ENCODE results near the gene KCNH8. TPM values are rescaled to one million over a fixed set of nuclear protein-coding genes. Genes with fewer than 3 reads are reported as not detected.

Gene KCNH8
- polyA plus RNA-seq, 1 donor from 2014 or later, result 28.9 TPM

DNA sequence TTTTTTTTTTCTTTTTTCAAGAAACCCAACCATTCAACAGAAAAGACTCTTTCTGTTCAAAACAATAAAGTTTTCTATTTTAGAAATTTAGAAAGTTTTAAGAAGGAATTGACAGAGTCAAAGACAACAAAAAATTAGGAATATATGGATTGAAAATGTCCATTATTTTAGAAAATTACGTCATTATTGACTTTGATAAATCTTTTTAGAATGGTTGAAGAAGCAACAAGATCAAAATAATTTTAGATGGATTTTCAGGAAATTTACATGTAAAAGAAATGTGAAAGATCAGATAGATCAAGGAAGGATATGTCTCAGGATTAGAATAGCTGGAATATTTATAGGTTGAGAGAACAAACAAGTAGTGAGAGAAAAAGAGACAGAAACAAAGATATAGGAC, 8.4 kb upstream of the KCNH8 start:
- H3K79me2 ChIP-seq (replicated peaks; ENCODE audit: insufficient read depth, low read length), result no peaks in the 10 kb centered on the region
- H4K20me1 ChIP-seq (ENCODE audit: insufficient read depth), result no peaks in the 10 kb centered on the region
- H3K27ac ChIP-seq (ENCODE audit: low read length), result no peak overlapping the region
- no peak overlapping the region for H3K4me3 ChIP-seq (ENCODE audit: low read length)
- no peaks in the 10 kb centered on the region for H3K27me3 ChIP-seq (ENCODE audit: insufficient read depth, low read depth, low read length)
- H3K9me2 ChIP-seq (ENCODE audit: insufficient read depth, low read length), result no peaks in the 10 kb centered on the region
- no peak overlapping the region for H2AFZ ChIP-seq (ENCODE audit: low read depth, low read length)
- no peaks in the 10 kb centered on the region for H3F3A ChIP-seq (ENCODE audit: insufficient read depth, low read length, poor library complexity, severe bottlenecking)
- no peaks in the 10 kb centered on the region for H3K36me3 ChIP-seq (ENCODE audit: insufficient read depth, low read length)
- no peaks in the 10 kb centered on the region for H3K9me3 ChIP-seq (ENCODE audit: low read length)
- no peak overlapping the region for H3K4me2 ChIP-seq (ENCODE audit: low read length)
- no peak overlapping the region for H3K9ac ChIP-seq (ENCODE audit: low read length)
- TF ChIP-seq TAF1 (IDR thresholded peaks at IDR 0.05; ENCODE audit: low read depth), result no peak

DNA sequence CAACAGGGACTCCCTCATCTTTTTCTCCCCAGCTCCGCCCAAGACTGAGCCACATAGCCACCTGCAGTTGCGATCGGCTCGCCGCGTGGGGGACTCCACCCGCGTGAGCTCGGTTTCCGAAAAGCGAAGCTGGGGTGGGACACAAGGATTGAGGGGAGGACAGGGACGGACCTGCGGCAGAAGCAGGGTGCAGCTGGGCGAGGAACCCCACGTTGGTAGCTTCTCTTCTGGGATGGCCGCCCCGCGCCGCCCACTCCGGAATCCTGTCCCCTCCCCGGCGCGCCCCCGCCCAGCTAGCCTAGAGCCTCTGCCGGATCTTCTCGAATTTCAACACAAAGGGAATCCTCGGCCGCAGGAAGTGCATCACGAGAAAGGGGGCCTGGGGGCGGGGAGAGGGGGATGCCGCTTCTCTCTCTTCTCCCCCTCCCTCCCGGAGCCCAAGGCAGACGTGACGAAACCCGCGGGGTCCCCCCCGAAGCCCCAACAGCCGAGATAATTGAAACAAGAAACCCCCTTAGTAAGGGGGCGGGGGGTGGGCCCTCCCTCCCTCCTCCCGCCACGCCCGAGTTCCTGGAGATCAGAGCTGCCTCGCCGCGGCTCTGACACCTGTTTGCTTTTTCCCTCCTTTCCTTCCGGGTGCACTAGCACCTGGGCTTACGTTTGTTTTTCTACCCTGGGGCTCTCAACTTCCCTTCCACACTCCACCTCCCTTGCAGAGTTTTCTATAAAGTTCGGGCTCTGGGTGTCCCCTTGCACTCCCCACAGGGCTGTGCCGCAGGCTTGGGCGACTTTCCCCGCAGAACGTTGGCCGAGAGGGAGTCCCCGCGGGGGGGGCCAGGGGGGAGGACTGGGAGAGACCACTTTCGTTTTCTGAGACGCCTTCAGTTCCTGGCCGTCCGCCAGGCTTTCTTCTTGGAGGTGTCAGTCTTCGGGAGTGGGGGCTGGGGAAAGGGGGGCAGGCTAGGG, 1.3 kb upstream of the KCNH8 start:
- H2AFZ ChIP-seq (ENCODE audit: low read depth, low read length), result peak overlapping the region; percentile 78
- H4K20me1 ChIP-seq (ENCODE audit: insufficient read depth), result no peaks in the 10 kb centered on the region
- H3K27ac ChIP-seq (ENCODE audit: low read length), result peak overlapping the region; percentile 73
- peak overlapping the region; percentile 82 for H3K4me3 ChIP-seq (ENCODE audit: low read length)
- H3K9me2 ChIP-seq (ENCODE audit: insufficient read depth, low read length), result no peaks in the 10 kb centered on the region
- H3K27me3 ChIP-seq (ENCODE audit: insufficient read depth, low read depth, low read length), result no peaks in the 10 kb centered on the region
- peaks cover 22% of the 10 kb centered on the region for H3K79me2 ChIP-seq (replicated peaks; ENCODE audit: insufficient read depth, low read length)
- H3K4me2 ChIP-seq (ENCODE audit: low read length), result peak overlapping the region; percentile 93
- TF ChIP-seq SMC3 (conservative IDR thresholded peaks at IDR 0.05; ENCODE audit: poor library complexity) (peak; percentile 71), RAD21 (conservative IDR thresholded peaks at IDR 0.05) (peak; percentile 66), EP300 (conservative IDR thresholded peaks at IDR 0.05; ENCODE audit: poor library complexity, severe bottlenecking) (no peak), MXI1 (conservative IDR thresholded peaks at IDR 0.05; ENCODE audit: poor library complexity, severe bottlenecking) (no peak), EZH2 (IDR thresholded peaks at IDR 0.05; ENCODE audit: borderline replicate concordance, insufficient read depth, low read length, poor library complexity, severe bottlenecking) (no peak), POLR2AphosphoS5 (IDR thresholded peaks at IDR 0.05) (peak; percentile 77), TAF1 (IDR thresholded peaks at IDR 0.05; ENCODE audit: low read depth) (peak; percentile 28)
- TF ChIP-seq, protein P1, sequence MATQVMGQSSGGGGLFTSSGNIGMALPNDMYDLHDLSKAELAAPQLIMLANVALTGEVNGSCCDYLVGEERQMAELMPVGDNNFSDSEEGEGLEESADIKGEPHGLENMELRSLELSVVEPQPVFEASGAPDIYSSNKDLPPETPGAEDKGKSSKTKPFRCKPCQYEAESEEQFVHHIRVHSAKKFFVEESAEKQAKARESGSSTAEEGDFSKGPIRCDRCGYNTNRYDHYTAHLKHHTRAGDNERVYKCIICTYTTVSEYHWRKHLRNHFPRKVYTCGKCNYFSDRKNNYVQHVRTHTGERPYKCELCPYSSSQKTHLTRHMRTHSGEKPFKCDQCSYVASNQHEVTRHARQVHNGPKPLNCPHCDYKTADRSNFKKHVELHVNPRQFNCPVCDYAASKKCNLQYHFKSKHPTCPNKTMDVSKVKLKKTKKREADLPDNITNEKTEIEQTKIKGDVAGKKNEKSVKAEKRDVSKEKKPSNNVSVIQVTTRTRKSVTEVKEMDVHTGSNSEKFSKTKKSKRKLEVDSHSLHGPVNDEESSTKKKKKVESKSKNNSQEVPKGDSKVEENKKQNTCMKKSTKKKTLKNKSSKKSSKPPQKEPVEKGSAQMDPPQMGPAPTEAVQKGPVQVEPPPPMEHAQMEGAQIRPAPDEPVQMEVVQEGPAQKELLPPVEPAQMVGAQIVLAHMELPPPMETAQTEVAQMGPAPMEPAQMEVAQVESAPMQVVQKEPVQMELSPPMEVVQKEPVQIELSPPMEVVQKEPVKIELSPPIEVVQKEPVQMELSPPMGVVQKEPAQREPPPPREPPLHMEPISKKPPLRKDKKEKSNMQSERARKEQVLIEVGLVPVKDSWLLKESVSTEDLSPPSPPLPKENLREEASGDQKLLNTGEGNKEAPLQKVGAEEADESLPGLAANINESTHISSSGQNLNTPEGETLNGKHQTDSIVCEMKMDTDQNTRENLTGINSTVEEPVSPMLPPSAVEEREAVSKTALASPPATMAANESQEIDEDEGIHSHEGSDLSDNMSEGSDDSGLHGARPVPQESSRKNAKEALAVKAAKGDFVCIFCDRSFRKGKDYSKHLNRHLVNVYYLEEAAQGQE (IDR thresholded peaks at IDR 0.05; ENCODE audit: borderline replicate concordance), result no peak
- TF ChIP-seq, protein P2, sequence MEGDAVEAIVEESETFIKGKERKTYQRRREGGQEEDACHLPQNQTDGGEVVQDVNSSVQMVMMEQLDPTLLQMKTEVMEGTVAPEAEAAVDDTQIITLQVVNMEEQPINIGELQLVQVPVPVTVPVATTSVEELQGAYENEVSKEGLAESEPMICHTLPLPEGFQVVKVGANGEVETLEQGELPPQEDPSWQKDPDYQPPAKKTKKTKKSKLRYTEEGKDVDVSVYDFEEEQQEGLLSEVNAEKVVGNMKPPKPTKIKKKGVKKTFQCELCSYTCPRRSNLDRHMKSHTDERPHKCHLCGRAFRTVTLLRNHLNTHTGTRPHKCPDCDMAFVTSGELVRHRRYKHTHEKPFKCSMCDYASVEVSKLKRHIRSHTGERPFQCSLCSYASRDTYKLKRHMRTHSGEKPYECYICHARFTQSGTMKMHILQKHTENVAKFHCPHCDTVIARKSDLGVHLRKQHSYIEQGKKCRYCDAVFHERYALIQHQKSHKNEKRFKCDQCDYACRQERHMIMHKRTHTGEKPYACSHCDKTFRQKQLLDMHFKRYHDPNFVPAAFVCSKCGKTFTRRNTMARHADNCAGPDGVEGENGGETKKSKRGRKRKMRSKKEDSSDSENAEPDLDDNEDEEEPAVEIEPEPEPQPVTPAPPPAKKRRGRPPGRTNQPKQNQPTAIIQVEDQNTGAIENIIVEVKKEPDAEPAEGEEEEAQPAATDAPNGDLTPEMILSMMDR (IDR thresholded peaks at IDR 0.05; ENCODE audit: poor library complexity, severe bottlenecking), result peak; percentile 77
- H3K9me3 ChIP-seq (ENCODE audit: low read length), result no peaks in the 10 kb centered on the region
- H3K36me3 ChIP-seq (ENCODE audit: insufficient read depth, low read length), result no peaks in the 10 kb centered on the region
- H3F3A ChIP-seq (ENCODE audit: insufficient read depth, low read length, poor library complexity, severe bottlenecking), result no peaks in the 10 kb centered on the region
- peak overlapping the region; percentile 74 for H3K9ac ChIP-seq (ENCODE audit: low read length)
